NCI-H2107 treated with DMSO at 0.1 percent for 48 hours (cell line): ENCODE data around the gene AGBL3.
"Not testable (repeated sequence)": the region's sequence is repeated elsewhere in the genome, so short reads cannot be mapped to it uniquely, and the experiment has no call there.

Experiments
- DNase-seq: peaks from one replicate; lab custom pipeline; 2025; ENCODE audit not compliant: unreplicated experiment; lab: John Stamatoyannopoulos, UW

AGBL3 gene

GRCh38 chr7:135075716-135076115 lies 89.4 kb downstream of the AGBL3 start:
- no peak for DNase-seq

- no peak for DNase-seq
Observed at GRCh38 chr7:135076882-135077281, 90.6 kb downstream of the AGBL3 start.

- no peak for DNase-seq
Observed at GRCh38 chr7:135077642-135078041, 91.3 kb downstream of the AGBL3 start.

- DNase-seq: no peak
Observed at GRCh38 chr7:135078051-135078450, 91.7 kb downstream of the AGBL3 start.

GRCh38 chr7:135079068-135079467 lies 92.8 kb downstream of the AGBL3 start:
- no peak for DNase-seq

- DNase-seq: no peak
Observed at GRCh38 chr7:135083005-135083404, 96.7 kb downstream of the AGBL3 start.

- no peak for DNase-seq
Observed at GRCh38 chr7:135088566-135088965, 102.3 kb downstream of the AGBL3 start.

- no peak for DNase-seq
Observed at GRCh38 chr7:135091717-135092116, 105.4 kb downstream of the AGBL3 start.

GRCh38 chr7:135094472-135095237 lies 108.3 kb downstream of the AGBL3 start:
- DNase-seq: no peak

GRCh38 chr7:135095450-135095849 lies 109.1 kb downstream of the AGBL3 start:
- no peak for DNase-seq

- DNase-seq: no peak
Observed at GRCh38 chr7:135098391-135098790, 112.1 kb downstream of the AGBL3 start.

- DNase-seq: no peak
Observed at GRCh38 chr7:135100856-135101255, 114.5 kb downstream of the AGBL3 start.

GRCh38 chr7:135102372-135102771 lies 116.1 kb downstream of the AGBL3 start:
- DNase-seq: no peak

- no peak for DNase-seq
Observed at GRCh38 chr7:135109562-135109961, 123.3 kb downstream of the AGBL3 start.

- DNase-seq: no peak
Observed at GRCh38 chr7:135109976-135110375, 123.7 kb downstream of the AGBL3 start.

GRCh38 chr7:135111379-135111778 lies 125.1 kb downstream of the AGBL3 start:
- no peak for DNase-seq

- DNase-seq: no peak
Observed at GRCh38 chr7:135114622-135115021, 128.3 kb downstream of the AGBL3 start.

GRCh38 chr7:135117096-135117495 lies 130.8 kb downstream of the AGBL3 start:
- DNase-seq: no peak

- DNase-seq: no peak
Observed at GRCh38 chr7:135121868-135122267, 135.6 kb downstream of the AGBL3 start.

- not testable (repeated sequence) for DNase-seq
Observed at GRCh38 chr7:135124631-135125030, 138.3 kb downstream of the AGBL3 start.

GRCh38 chr7:135128931-135129330 lies 142.6 kb downstream of the AGBL3 start:
- no peak for DNase-seq

GRCh38 chr7:135129579-135129978 lies 143.3 kb downstream of the AGBL3 start:
- DNase-seq: no peak
